ENCODE data around the gene GNB3. TPM values are rescaled to one million over a fixed set of nuclear protein-coding genes. Genes with fewer than 3 reads are reported as not detected.

The GNB3 gene
- total and polyA plus RNA-seq, 2 of the 4 experiments (the other 2 are of a cell fraction), result 0.72 to 20.5 TPM

DNA sequence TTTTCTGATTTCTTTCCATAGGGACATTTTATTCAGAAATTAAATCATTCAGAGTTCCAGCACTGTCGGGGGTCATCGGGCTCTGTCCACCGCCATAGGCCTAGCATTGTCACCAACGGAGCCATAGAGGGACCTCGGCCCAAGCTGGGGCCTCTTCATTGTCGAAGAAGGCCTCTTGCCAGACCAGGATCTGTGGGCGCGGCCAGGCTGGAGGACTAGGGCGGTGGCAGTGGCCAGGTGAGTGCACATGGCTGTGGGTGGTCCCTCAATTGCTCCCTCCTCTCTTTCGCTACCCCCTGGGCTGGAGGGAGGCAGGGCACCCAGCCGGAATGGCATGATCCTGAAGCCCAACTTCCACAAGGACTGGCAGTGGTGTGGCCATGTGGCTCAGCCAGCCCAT lies 43.0 kb downstream of the GNB3 start:
- Histone ChIP-seq H3K4me3 (ENCODE audit: insufficient read depth, low read depth, low read length) (no peak overlapping the region), H3K9ac (ENCODE audit: low read depth, low read length) (no peak overlapping the region), H3K14ac (replicated peaks; ENCODE audit: low read depth, low read length) (no peak overlapping the region), H3K4me2 (ENCODE audit: low read depth, low read length) (no peak overlapping the region), H2BK20ac (ENCODE audit: low read depth, low read length) (no peak overlapping the region), H3K79me1 (ENCODE audit: low read depth in 1 of 2, low read length in 2 of 2) (peaks cover 4 to 5% of the 10 kb centered on the region in 2 experiments; a peak in 2 of 4 replicates), H2BK120ac (ENCODE audit: low read depth, low read length) (no peak overlapping the region), H4K5ac (ENCODE audit: low read depth, low read length) (no peak overlapping the region), H4K8ac (ENCODE audit: low read depth in 2 of 2, low read length in 2 of 2) (no peak overlapping the region), H3K23ac (ENCODE audit: low read depth, low read length) (no peak overlapping the region), H3K18ac (ENCODE audit: low read depth, low read length) (no peak overlapping the region), H3K4me1 (ENCODE audit: control insufficient read depth, insufficient read depth, low read length) (no peaks in the 10 kb centered on the region), H2AK5ac (ENCODE audit: low read depth, low read length) (no peak overlapping the region), H3K9me1 (ENCODE audit: insufficient read depth, low read length) (0 out of 2 replicates have a peak, but pooled peaks cover 8% of the 10 kb centered on the region), H2BK5ac (ENCODE audit: low read depth, low read length, poor library complexity, severe bottlenecking) (no peak overlapping the region), H3K27ac (ENCODE audit: insufficient read depth, low read length) (no peak overlapping the region), H4K20me1 (ENCODE audit: insufficient read depth, low read length) (no peaks in the 10 kb centered on the region), H2BK15ac (ENCODE audit: low read depth, low read length) (no peak overlapping the region), H3K56ac (ENCODE audit: extremely low read depth, insufficient read depth, low read length) (no peak overlapping the region), H3K27me3 (ENCODE audit: control insufficient read depth, insufficient read depth, low read length) (no peaks in the 10 kb centered on the region), H3K36me3 (ENCODE audit: control insufficient read depth, insufficient read depth, low read length) (peaks cover 17% of the 10 kb centered on the region), H3K4ac (ENCODE audit: low read depth, low read length) (no peak overlapping the region), H4K91ac (ENCODE audit: insufficient read depth, low read depth, low read length) (no peak overlapping the region), H2AFZ (replicated peaks; ENCODE audit: low read length, poor library complexity) (no peak overlapping the region), H3K9me3 (ENCODE audit: control insufficient read depth, insufficient read depth, low read length) (no peaks in the 10 kb centered on the region), H2AK9ac (replicated peaks; ENCODE audit: low read depth, low read length, poor library complexity) (peak overlapping the region; percentile 31)
- DNase-seq, result no peak
- ATAC-seq (ENCODE audit: low read depth), result no peak
- POLR2A ChIA-PET (ENCODE audit: unreplicated experiment), result no interaction called here
- dilution Hi-C loops (cut with HindIII; ENCODE audit: low sequenced_read_pairs, unreplicated experiment), result no loop called here
- no TSS peak for BruUV-seq (replicated peaks)
- WGBS, 2 experiments (ENCODE audit: extremely low coverage in 2 of 2, insufficient read length in 1 of 2), result 91% methylated on average over 7 of the region's 11 CpGs; no CpG with 5 or more reads in 1 of the 2 experiments
- intact Hi-C loops (cut with micrococcal nuclease), result no loop called here
- in situ Hi-C loops (cut with MboI; ENCODE audit: low sequenced_read_pairs), result no loop called here
- CTCF ChIA-PET, result no interaction called here
- TF ChIP-seq POLR2A (IDR thresholded peaks at IDR 0.05; ENCODE audit: low read depth, low read length) (no peak), MAFK (IDR thresholded peaks at IDR 0.05; ENCODE audit: low read depth, low read length) (no peak), RCOR1 (IDR thresholded peaks at IDR 0.05; ENCODE audit: insufficient replicate concordance, low read length) (no peak), CHD1 (IDR thresholded peaks at IDR 0.05; ENCODE audit: low read depth, low read length) (no peak), ELK1 (IDR thresholded peaks at IDR 0.05; ENCODE audit: borderline replicate concordance, low read depth, low read length) (no peak)
